Activated naive CD8-positive, alpha-beta T cell treated with anti-CD3 and anti-CD28 coated beads, Interleukin-2, amount 50 U/mL, for 24 hours (primary cell): Measurements from ENCODE around the gene ACMSD.

Experiments used
- ATAC-seq: fragments of 150-1000 bp; cut with Tn5 transposase; one replicate; pipeline ENCODE4 v1.10.0; 2021
- DNase-seq: peaks from one replicate; pipeline ENCODE4 v3.0.0; 2021
- H3K27ac Mint-ChIP-seq: one replicate; pipeline ENCODE4 v1.8.0; 2021; ENCODE audit warnings: mild to moderate bottlenecking, mixed read lengths
- H3K27me3 Mint-ChIP-seq: one replicate; pipeline ENCODE4 v1.8.0; 2021; ENCODE audit warnings: mixed read lengths
- H3K36me3 Mint-ChIP-seq: one replicate; pipeline ENCODE4 v1.8.0; 2021; ENCODE audit warnings: low read depth, mixed read lengths
- H3K4me1 Mint-ChIP-seq: one replicate; pipeline ENCODE4 v1.8.0; 2021; ENCODE audit warnings: mixed read lengths
- H3K4me3 Mint-ChIP-seq: one replicate; pipeline ENCODE4 v1.8.0; 2021; ENCODE audit warnings: mild to moderate bottlenecking, moderate library complexity, mixed read lengths
- H3K9me3 Mint-ChIP-seq: one replicate; pipeline ENCODE4 v1.8.0; 2021; ENCODE audit warnings: mixed read lengths

Gene ACMSD

DNA sequence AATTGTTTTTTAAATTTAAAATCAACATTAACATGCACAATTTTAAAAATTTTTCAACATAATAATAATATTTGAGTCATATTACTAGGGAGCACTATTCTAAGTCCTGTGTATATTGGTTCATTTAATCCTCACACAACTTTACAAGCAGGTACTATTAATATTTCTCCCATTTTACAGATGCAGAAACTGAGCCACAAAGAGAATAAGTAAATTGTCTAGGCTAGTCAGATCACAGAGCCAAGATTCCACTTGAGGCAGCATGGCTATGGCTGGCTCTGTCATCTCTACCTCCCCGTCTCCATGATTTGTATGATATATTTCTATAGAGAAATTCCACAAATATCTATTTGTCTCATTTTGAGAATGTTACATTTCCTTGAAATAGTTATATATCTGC is 95.3 kb downstream of the ACMSD start:
- Mint-ChIP-seq H3K27me3 (no peaks in the 10 kb centered on the region), H3K27ac (no peak overlapping the region), H3K4me1 (peaks cover 64% of the 10 kb centered on the region), H3K9me3 (no peaks in the 10 kb centered on the region), H3K4me3 (no peak overlapping the region), H3K36me3 (peaks cover 37% of the 10 kb centered on the region)
- ATAC-seq (no peak), DNase-seq (no peak)

GRCh38 chr2:134934150-134934549 is 95.7 kb downstream of the ACMSD start:
- Mint-ChIP-seq H3K4me1 (peaks cover 63% of the 10 kb centered on the region), H3K9me3 (no peaks in the 10 kb centered on the region), H3K27me3 (no peaks in the 10 kb centered on the region), H3K4me3 (no peak overlapping the region), H3K36me3 (peaks cover 40% of the 10 kb centered on the region), H3K27ac (peak overlapping the region; percentile 49)
- ATAC-seq (no peak), DNase-seq (no peak)

GRCh38 chr2:134934641-134935040 is 96.2 kb downstream of the ACMSD start:
- ATAC-seq (no peak), DNase-seq (no peak)
- Mint-ChIP-seq H3K4me3 (no peak overlapping the region), H3K4me1 (peaks cover 60% of the 10 kb centered on the region), H3K27me3 (no peaks in the 10 kb centered on the region), H3K9me3 (no peaks in the 10 kb centered on the region), H3K27ac (peak overlapping the region; percentile 49), H3K36me3 (peaks cover 42% of the 10 kb centered on the region)

- no peak for ATAC-seq
- Mint-ChIP-seq H3K27me3 (no peaks in the 10 kb centered on the region), H3K27ac (no peak overlapping the region), H3K36me3 (peaks cover 45% of the 10 kb centered on the region), H3K4me3 (no peak overlapping the region), H3K9me3 (no peaks in the 10 kb centered on the region), H3K4me1 (peaks cover 47% of the 10 kb centered on the region)
- DNase-seq, result no peak
Observed at GRCh38 chr2:134936691-134937090, 98.3 kb downstream of the ACMSD start.

GRCh38 chr2:134943540-134943939 is 105.1 kb downstream of the ACMSD start:
- H3K36me3 Mint-ChIP-seq, result peaks cover 68% of the 10 kb centered on the region
- no peak for ATAC-seq
- peak overlapping the region; percentile 28 for H3K27ac Mint-ChIP-seq

GRCh38 chr2:134944975-134945374 is 106.6 kb downstream of the ACMSD start:
- no peaks in the 10 kb centered on the region for H3K27me3 Mint-ChIP-seq

More at GRCh38 chr2:134943540-134943939, 105.1 kb downstream of the ACMSD start:
- H3K4me1 Mint-ChIP-seq, result peaks cover 36% of the 10 kb centered on the region
- H3K9me3 Mint-ChIP-seq, result no peaks in the 10 kb centered on the region
- DNase-seq, result no peak
- H3K4me3 Mint-ChIP-seq, result no peak overlapping the region
- no peaks in the 10 kb centered on the region for H3K27me3 Mint-ChIP-seq

GRCh38 chr2:134946073-134946472 is 107.7 kb downstream of the ACMSD start:
- Mint-ChIP-seq H3K9me3 (no peaks in the 10 kb centered on the region), H3K4me3 (no peak overlapping the region), H3K27me3 (no peaks in the 10 kb centered on the region), H3K36me3 (peaks cover 67% of the 10 kb centered on the region), H3K4me1 (peaks cover 47% of the 10 kb centered on the region), H3K27ac (no peak overlapping the region)
- no peak for ATAC-seq
- DNase-seq, result no peak

More at GRCh38 chr2:134944975-134945374, 106.6 kb downstream of the ACMSD start:
- peaks cover 41% of the 10 kb centered on the region for H3K4me1 Mint-ChIP-seq
- no peak overlapping the region for H3K4me3 Mint-ChIP-seq
- no peaks in the 10 kb centered on the region for H3K9me3 Mint-ChIP-seq
- peak overlapping the region; percentile 51 for H3K27ac Mint-ChIP-seq
- ATAC-seq (no peak), DNase-seq (no peak)
- H3K36me3 Mint-ChIP-seq, result peaks cover 67% of the 10 kb centered on the region

DNA sequence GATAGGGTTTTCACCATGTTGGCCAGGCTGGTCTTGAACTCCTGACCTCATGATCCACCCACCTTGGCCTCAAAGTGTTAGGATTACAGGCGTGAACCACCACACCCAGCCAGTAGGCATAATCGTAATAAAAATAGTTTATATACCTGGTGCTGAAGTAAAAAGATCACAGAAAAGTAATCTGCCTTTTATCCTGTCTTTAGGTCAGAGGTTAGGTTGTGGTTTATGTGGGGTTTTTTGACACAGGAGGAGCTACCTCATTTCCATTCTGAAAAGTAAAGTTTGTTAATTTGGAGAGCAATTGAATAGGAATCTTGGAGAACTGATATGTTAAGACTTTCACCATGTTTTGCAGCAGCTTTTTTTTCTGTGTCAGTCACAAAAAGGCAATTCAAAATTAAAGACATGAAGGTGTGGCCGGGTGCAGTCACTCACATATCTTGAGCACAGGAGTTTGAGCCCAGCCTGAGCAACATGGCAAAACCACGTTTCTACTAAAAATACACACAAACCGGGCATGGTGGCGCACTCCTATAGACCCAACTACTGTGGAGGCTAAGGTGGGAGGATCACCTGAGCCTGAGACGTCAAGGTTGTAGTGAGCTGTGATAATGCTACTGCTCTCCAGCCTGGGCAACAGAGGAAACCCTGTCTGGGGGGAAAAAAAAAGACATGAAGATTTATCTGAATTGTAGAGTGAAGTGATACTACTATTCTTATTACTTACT is 111.7 kb downstream of the ACMSD start:
- peak; percentile 54 for ATAC-seq
- no peaks in the 10 kb centered on the region for H3K9me3 Mint-ChIP-seq
- peak overlapping the region; percentile 43 for H3K27ac Mint-ChIP-seq
- peaks cover 61% of the 10 kb centered on the region for H3K36me3 Mint-ChIP-seq
- peaks cover 17% of the 10 kb centered on the region for H3K4me1 Mint-ChIP-seq
- no peaks in the 10 kb centered on the region for H3K27me3 Mint-ChIP-seq
- no peak for DNase-seq
- H3K4me3 Mint-ChIP-seq, result no peak overlapping the region

- H3K9me3 Mint-ChIP-seq, result no peaks in the 10 kb centered on the region
- H3K4me1 Mint-ChIP-seq, result peaks cover 16% of the 10 kb centered on the region
- ATAC-seq (no peak), DNase-seq (no peak)
- H3K27ac Mint-ChIP-seq, result no peak overlapping the region
- no peaks in the 10 kb centered on the region for H3K27me3 Mint-ChIP-seq
- H3K4me3 Mint-ChIP-seq, result no peak overlapping the region
- H3K36me3 Mint-ChIP-seq, result peaks cover 60% of the 10 kb centered on the region
Observed at GRCh38 chr2:134950886-134951285, 112.5 kb downstream of the ACMSD start.
